Gastroesophageal sphincter (tissue), 4 donors: ENCODE data around the gene AGBL4. TPM values are rescaled to one million over a fixed set of nuclear protein-coding genes. Genes with fewer than 3 reads are reported as not detected.

Source experiments
- ATAC-seq: fragments of 150-250 bp; one replicate; pipeline ENCODE4 v1.9.1; 2016; ENCODE audit warnings: mild to moderate bottlenecking, moderate library complexity
- H3K27ac ChIP-seq, 4 donors: fragments of 200-600 bp; sonication (generic) in 3 of 4; 1 replicate in 3 of 4; 2 replicates in 1 of 4; pipeline ENCODE4 v1.5.1; 2016 to 2019
- H3K27me3 ChIP-seq: fragments of 200-600 bp; sonication (generic); one replicate; pipeline ENCODE4 v1.5.1; 2019
- H3K36me3 ChIP-seq, 2 donors: fragments of 200-600 bp; sonication (generic); one replicate each; pipeline ENCODE4 v1.5.1; 2019; ENCODE audit warnings: control low read depth in 1 of 2
- H3K4me1 ChIP-seq, 3 donors: fragments of 200-600 bp; sonication (generic); 1 replicate in 2 of 3; 2 replicates in 1 of 3; pipeline ENCODE4 v1.5.1; 2016 to 2019; ENCODE audit warnings: control low read depth in 2 of 3
- H3K4me3 ChIP-seq, 2 donors: fragments of 200-600 bp; sonication (generic); one replicate each; pipeline ENCODE4 v1.5.1; 2019; ENCODE audit warnings: mild to moderate bottlenecking in 1 of 2, moderate library complexity in 1 of 2
- H3K9me3 ChIP-seq, 3 donors: fragments of 200-600 bp; sonication (generic); one replicate each; pipeline ENCODE4 v1.5.1; 2017 to 2019; ENCODE audit warnings: control low read depth in 2 of 3
- CTCF ChIP-seq, 4 experiments: fragments of 200-600 bp in 2 of 4; fragments of 450-650 bp in 2 of 4; sonication (generic) in 1 of 4; IDR thresholded peaks; one replicate each; pipeline ENCODE4 v1.5.1; 2017 to 2019; ENCODE audit warnings: antibody characterized with exemption in 4 of 4, mild to moderate bottlenecking in 2 of 4, moderate library complexity in 2 of 4
- EP300 ChIP-seq: sonication (generic); formaldehyde crosslinking; IDR thresholded peaks from one replicate; pipeline ENCODE4 v1.6.1; 2017; ENCODE audit warnings: antibody characterized with exemption, mild to moderate bottlenecking
- POLR2A ChIP-seq, 2 donors: fragments of 450-650 bp; IDR thresholded peaks; one replicate each; pipeline ENCODE4 v1.6.1; 2017; ENCODE audit warnings: antibody characterized with exemption in 2 of 2, mild to moderate bottlenecking in 2 of 2, moderate library complexity in 1 of 2
- POLR2AphosphoS5 ChIP-seq: sonication (generic); formaldehyde crosslinking; IDR thresholded peaks from one replicate; pipeline ENCODE4 v1.6.1; 2017; ENCODE audit warnings: antibody characterized with exemption
- WGBS, 2 donors: methylation state at CpG; one replicate each; pipeline ENCODE4 v1.1.5; 2018; ENCODE audit warnings: low coverage in 1 of 2; 5-methylcytosine and 5-hydroxymethylcytosine counted together
- total RNA-seq, 4 donors: library from RNA; depleted of rRNA; stranded (reverse); fragments of >200 nt; gene quantifications; one replicate each; pipeline ENCODE4 v1.1.0, GENCODE V29; 2016

Gene AGBL4
- total RNA-seq, 4 donors from 2014 or later = 1.6 TPM; not detected in 3

GRCh38 chr1:48645883-48646282 is 1377.9 kb downstream of the AGBL4 start:
- 78 to 84% methylated on average over 3 of the region's 4 CpGs for WGBS, 2 donors
- TF ChIP-seq POLR2A (IDR thresholded peaks at IDR 0.05) (no peak), CTCF (IDR thresholded peaks at IDR 0.05) (no peak), POLR2AphosphoS5 (no peak), EP300 (no peak)

GRCh38 chr1:48644905-48645605 is 1378.7 kb downstream of the AGBL4 start:
- WGBS, 2 donors = 82 to 86% methylated on average over 2 to 3 of the region's 3 CpGs
- H3K27me3 ChIP-seq = no peaks in the 10 kb centered on the region
- no peak for ATAC-seq

More at GRCh38 chr1:48645883-48646282, 1377.9 kb downstream of the AGBL4 start:
- no peaks in the 10 kb centered on the region for H3K9me3 ChIP-seq
- no peak overlapping the region for H3K4me3 ChIP-seq
- ATAC-seq = no peak
- H3K4me1 ChIP-seq = no peaks in the 10 kb centered on the region
- no peaks in the 10 kb centered on the region for H3K36me3 ChIP-seq
- no peak overlapping the region for H3K27ac ChIP-seq
- no peaks in the 10 kb centered on the region for H3K27me3 ChIP-seq

GRCh38 chr1:48644190-48644900 is 1379.4 kb downstream of the AGBL4 start:
- no peaks in the 10 kb centered on the region for H3K36me3 ChIP-seq

More at GRCh38 chr1:48644905-48645605, 1378.7 kb downstream of the AGBL4 start:
- H3K4me3 ChIP-seq = no peak overlapping the region
- TF ChIP-seq POLR2A (IDR thresholded peaks at IDR 0.05) (no peak), EP300 (no peak), POLR2AphosphoS5 (no peak), CTCF (IDR thresholded peaks at IDR 0.05) (no peak)
- H3K4me1 ChIP-seq = no peaks in the 10 kb centered on the region
- no peak overlapping the region for H3K27ac ChIP-seq
- no peaks in the 10 kb centered on the region for H3K36me3 ChIP-seq
- no peaks in the 10 kb centered on the region for H3K9me3 ChIP-seq

GRCh38 chr1:48643193-48643592 is 1380.6 kb downstream of the AGBL4 start:
- no peak for TF ChIP-seq EP300
- Histone ChIP-seq H3K36me3 (no peaks in the 10 kb centered on the region), H3K4me1 (no peaks in the 10 kb centered on the region), H3K4me3 (no peak overlapping the region), H3K27me3 (no peaks in the 10 kb centered on the region), H3K9me3 (no peaks in the 10 kb centered on the region), H3K27ac (no peak overlapping the region)
- ATAC-seq = no peak
- 100% methylated on average over 1 of the region's 1 CpG; no CpG with 5 or more reads in 1 of the 2 donors for WGBS, 2 donors

More at GRCh38 chr1:48644190-48644900, 1379.4 kb downstream of the AGBL4 start:
- Histone ChIP-seq H3K27ac (no peak overlapping the region), H3K4me3 (no peak overlapping the region), H3K4me1 (no peaks in the 10 kb centered on the region), H3K9me3 (no peaks in the 10 kb centered on the region), H3K27me3 (no peaks in the 10 kb centered on the region)
- ATAC-seq = no peak
- WGBS, 2 donors = 70 to 73% methylated on average over 2 to 4 of the region's 7 CpGs
- TF ChIP-seq EP300 (no peak), POLR2A (IDR thresholded peaks at IDR 0.05) (no peak), CTCF (IDR thresholded peaks at IDR 0.05) (no peak), POLR2AphosphoS5 (no peak)

- Histone ChIP-seq H3K4me1 (no peaks in the 10 kb centered on the region), H3K36me3 (no peaks in the 10 kb centered on the region), H3K4me3 (no peak overlapping the region), H3K27ac (no peak overlapping the region), H3K27me3 (no peaks in the 10 kb centered on the region), H3K9me3 (no peaks in the 10 kb centered on the region)
- WGBS, 2 donors = 93 to 95% methylated on average over 5 of the region's 5 CpGs
- no peak for ATAC-seq
- TF ChIP-seq EP300 (no peak), POLR2A (IDR thresholded peaks at IDR 0.05) (no peak), POLR2AphosphoS5 (no peak), CTCF (IDR thresholded peaks at IDR 0.05) (no peak)
Observed at GRCh38 chr1:48640836-48641492, 1382.8 kb downstream of the AGBL4 start.
